GM10248 (cell line): ENCODE measurements around the gene CCNB2.

Source experiments
- CTCF ChIA-PET: fragments of 300-600 bp; sonication (Branson Sonifier 250); formaldehyde crosslinking; extraction: SDS; loops from one replicate; lab custom pipeline; 2021; ENCODE audit warnings: antibody characterized with exemption; lab: Yijun Ruan, JAX
- POLR2A ChIA-PET: fragments of 350-650 bp; sonication (Branson Sonifier 250); formaldehyde crosslinking; extraction: SDS; loops from one replicate; lab custom pipeline; 2020; ENCODE audit warnings: antibody characterized with exemption; lab: Yijun Ruan, JAX
- DNase-seq: peaks from one replicate; pipeline ENCODE4 v3.0.0; 2012; ENCODE audit errors: extremely low spot score
- TF ChIP-seq, protein P1 (sequence below): IDR thresholded peaks from 2 replicates; pipeline ENCODE4 v1.5.1; 2012; ENCODE audit warnings: mild to moderate bottlenecking, low read depth; ENCODE audit errors: extremely low read depth, missing control alignments, control extremely low read depth

CCNB2 gene

DNA sequence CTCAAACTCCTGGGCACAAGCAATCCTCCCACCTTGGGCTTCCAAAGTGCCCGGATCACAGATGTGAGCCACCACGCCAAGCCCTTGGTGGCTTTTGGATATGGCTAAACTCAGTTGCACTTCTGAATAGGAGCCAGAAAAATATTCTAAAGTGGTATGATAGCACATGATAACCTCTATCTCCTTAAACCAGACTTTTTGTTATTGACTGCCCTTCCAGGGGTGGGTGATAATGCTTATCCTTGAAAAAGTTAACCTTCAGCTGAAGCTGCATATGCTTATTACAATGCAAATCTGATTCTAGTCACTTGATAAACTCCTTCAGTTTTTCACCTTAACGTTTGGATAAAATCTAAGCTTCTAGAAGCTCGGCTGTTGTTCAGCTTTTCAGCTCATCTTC, 6.3 kb downstream of the CCNB2 start:
- TF ChIP-seq, protein P1, sequence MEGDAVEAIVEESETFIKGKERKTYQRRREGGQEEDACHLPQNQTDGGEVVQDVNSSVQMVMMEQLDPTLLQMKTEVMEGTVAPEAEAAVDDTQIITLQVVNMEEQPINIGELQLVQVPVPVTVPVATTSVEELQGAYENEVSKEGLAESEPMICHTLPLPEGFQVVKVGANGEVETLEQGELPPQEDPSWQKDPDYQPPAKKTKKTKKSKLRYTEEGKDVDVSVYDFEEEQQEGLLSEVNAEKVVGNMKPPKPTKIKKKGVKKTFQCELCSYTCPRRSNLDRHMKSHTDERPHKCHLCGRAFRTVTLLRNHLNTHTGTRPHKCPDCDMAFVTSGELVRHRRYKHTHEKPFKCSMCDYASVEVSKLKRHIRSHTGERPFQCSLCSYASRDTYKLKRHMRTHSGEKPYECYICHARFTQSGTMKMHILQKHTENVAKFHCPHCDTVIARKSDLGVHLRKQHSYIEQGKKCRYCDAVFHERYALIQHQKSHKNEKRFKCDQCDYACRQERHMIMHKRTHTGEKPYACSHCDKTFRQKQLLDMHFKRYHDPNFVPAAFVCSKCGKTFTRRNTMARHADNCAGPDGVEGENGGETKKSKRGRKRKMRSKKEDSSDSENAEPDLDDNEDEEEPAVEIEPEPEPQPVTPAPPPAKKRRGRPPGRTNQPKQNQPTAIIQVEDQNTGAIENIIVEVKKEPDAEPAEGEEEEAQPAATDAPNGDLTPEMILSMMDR: no peak
- POLR2A ChIA-PET: no interaction called here

DNA sequence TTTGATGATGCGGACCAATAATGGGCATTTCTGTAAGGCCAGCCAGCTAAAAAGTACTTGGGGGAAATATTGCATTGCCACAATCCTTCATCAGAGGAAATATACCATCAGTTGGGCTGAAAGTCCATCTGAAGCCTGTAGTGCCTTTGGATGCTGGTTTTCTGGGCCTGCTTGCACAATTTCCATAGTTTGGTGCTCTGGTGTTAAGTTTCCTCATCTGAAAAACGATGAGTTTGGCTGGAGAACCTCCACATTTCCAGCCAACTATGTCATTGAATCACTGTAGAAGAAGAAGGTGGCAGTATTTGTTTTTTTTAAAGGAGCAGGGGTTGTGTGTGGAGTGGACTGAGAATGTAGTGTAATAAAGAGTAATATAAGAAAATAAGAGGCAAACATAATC, 10.1 kb downstream of the CCNB2 start:
- DNase-seq: no peak
- ChIA-PET POLR2A (no interaction called here), CTCF (no interaction called here)
- TF ChIP-seq, protein P1: no peak

More for the DNA sequence above, 6.3 kb downstream of the CCNB2 start:
- DNase-seq: no peak
- CTCF ChIA-PET: interaction anchor here (0.8 to 1.3 kb wide), 3 partner anchors 9 to 79 kb away, joined by 3 read pairs; no protein-coding TSS in a partner anchor

DNA sequence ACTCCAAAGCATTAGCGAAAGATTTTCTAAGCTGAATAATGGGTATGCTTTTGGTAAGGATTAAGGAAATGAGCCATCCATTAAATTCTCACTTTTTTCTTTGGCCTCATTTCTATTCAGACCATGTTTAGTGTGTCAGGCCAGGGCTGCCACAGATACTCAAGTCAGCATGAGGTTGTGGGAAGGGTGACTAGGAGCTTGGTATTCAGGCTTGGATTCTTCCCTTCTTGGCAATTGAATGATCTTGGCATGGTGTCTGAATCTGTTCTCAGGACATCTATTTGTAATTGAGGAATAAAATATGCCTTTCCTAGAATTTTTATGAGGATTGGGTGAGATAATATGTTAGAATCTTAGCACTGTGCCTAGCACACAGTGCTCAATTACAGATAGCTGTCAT, 11.2 kb downstream of the CCNB2 start:
- CTCF ChIA-PET: interaction anchor here (1.0 to 2.2 kb wide), 3 partner anchors 9 to 33 kb away, joined by 3 to 9 read pairs (median 3); no protein-coding TSS in a partner anchor
- TF ChIP-seq, protein P1: no peak
- no peak for DNase-seq
- POLR2A ChIA-PET: no interaction called here

DNA sequence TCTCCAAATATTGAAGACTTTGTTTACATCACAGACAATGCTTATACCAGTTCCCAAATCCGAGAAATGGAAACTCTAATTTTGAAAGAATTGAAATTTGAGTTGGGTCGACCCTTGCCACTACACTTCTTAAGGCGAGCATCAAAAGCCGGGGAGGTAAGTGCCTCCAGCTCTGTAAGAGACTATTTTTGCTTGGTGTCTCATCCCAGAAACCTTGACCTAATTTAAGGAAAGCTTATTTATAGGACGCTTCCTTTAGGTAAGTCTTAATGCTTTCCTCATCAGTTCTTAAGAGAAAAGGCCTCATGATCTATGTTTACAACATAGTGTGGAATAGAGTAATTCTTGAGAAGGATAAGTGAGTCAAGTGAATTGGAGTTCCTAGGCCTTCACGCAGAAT, 11.8 kb downstream of the CCNB2 start:
- TF ChIP-seq, protein P1: no peak
- POLR2A ChIA-PET: no interaction called here
- no peak for DNase-seq
- CTCF ChIA-PET: interaction anchor here (1.0 to 2.2 kb wide), 3 partner anchors 9 to 33 kb away, joined by 3 to 9 read pairs (median 3); no protein-coding TSS in a partner anchor

DNA sequence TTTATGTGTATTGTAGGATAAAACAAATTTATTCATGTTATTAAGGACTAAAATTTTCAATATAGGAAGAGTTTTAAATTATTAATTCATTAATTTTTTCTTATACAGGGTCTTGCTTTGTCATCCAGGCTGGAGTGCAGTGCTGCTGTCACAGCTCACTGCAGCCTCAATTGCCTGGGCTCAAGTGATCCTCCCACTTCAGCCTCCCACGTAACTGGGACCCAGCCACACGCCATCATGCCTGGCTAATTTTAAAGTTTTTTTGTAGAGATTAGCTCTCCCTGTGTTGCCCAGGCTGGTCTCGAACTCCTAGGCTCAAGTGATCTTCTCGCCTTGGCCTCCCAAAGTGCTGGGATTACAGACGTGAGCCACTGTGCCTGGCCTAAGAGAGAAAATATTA, 14.7 kb downstream of the CCNB2 start:
- ChIA-PET POLR2A (interaction anchor here (1.0 kb wide), 1 partner anchor 16 kb away, joined by 3 read pairs; no protein-coding TSS in a partner anchor), CTCF (no interaction called here)

DNA sequence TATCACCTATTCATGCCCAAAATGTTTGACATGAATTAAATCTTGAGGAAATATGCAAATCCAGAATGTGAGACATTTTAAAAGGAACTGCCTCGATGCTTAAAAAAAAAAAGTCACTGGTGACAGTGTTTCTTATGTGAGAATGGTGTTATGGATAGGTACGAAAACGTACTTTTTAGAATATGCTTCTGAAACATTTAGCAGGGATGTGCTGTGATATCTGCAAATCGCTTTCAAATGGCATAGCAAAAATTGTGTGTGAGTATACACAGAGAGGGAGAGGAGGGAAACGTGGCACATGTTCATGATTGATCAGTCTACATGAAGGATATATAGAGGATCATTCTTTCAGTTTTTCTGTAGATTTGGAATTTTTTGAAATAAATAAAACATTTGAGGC, 16.0 kb downstream of the CCNB2 start:
- POLR2A ChIA-PET: no interaction called here
- no peak for DNase-seq
- CTCF ChIA-PET: interaction anchor here (1.2 kb wide), 1 partner anchor 12 kb away, joined by 4 read pairs; no protein-coding TSS in a partner anchor
- TF ChIP-seq, protein P1: no peak

More for the DNA sequence above, 14.7 kb downstream of the CCNB2 start:
- TF ChIP-seq, protein P1: no peak
- no peak for DNase-seq
